ENCODE measurements around the gene CYTH2.

CYTH2 gene

DNA sequence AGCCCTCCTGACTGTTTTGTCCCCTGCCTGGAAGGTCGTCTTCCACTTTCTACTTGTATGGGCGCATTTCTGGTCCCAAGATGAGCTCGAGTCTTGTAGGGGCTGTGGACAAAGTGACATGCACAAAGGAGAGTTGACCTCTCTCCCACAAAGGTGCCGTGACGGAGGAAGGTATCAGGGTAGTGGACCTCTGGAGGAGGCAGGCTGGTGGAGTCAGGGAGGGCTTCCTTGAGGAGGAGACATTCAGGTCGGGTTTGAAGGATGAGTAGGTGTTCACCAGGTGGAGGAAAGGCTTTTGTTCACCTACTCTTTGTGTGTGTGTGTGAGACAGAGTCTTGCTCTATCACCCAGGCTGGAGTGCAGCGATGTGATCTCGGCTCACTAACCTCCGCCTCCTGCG is 1.7 kb downstream of the CYTH2 start:
- H3K9me3 ChIP-seq (replicated peaks; ENCODE audit: insufficient read depth, low read length) = no peaks in the 10 kb centered on the region
- no peak overlapping the region for H3K4me2 ChIP-seq (ENCODE audit: low read depth, low read length)
- peaks cover 19% of the 10 kb centered on the region for H3K79me2 ChIP-seq (ENCODE audit: low read length)

GRCh38 chr19:48471836-48472235 is 2.7 kb downstream of the CYTH2 start:
- H3K4me2 ChIP-seq (ENCODE audit: low read depth, low read length) = no peak overlapping the region
- no peaks in the 10 kb centered on the region for H3K36me3 ChIP-seq (replicated peaks; ENCODE audit: insufficient read depth, low read length)
- H4K20me1 ChIP-seq (ENCODE audit: insufficient read depth, low read length) = no peaks in the 10 kb centered on the region
- H3K79me2 ChIP-seq (ENCODE audit: low read length) = peaks cover 19% of the 10 kb centered on the region
- H3K27ac ChIP-seq (ENCODE audit: low read length) = no peak overlapping the region
- H3K4me1 ChIP-seq (ENCODE audit: low read length) = no peaks in the 10 kb centered on the region
- no peaks in the 10 kb centered on the region for H3K27me3 ChIP-seq (replicated peaks; ENCODE audit: insufficient read depth, low read length)
- H3K9me2 ChIP-seq (replicated peaks; ENCODE audit: insufficient read depth, low read length) = no peaks in the 10 kb centered on the region
- H3K9ac ChIP-seq (ENCODE audit: low read length) = no peak overlapping the region
- no peaks in the 10 kb centered on the region for H3F3A ChIP-seq (ENCODE audit: insufficient read depth, low read length)
- no peak overlapping the region for H3K4me3 ChIP-seq (ENCODE audit: low read length)
- H2AFZ ChIP-seq (ENCODE audit: low read length) = no peak overlapping the region
- H3K9me3 ChIP-seq (replicated peaks; ENCODE audit: insufficient read depth, low read length) = no peaks in the 10 kb centered on the region
- TF ChIP-seq EZH2 (optimal IDR thresholded peaks at IDR 0.05; ENCODE audit: low read depth, low read length) = no peak
- no peak for TF ChIP-seq CTCF (IDR thresholded peaks at IDR 0.05; ENCODE audit: low read length)
- TF ChIP-seq EZH2phosphoT487 (IDR thresholded peaks at IDR 0.05; ENCODE audit: low read length) = no peak
- no peak for DNase-seq

More for the DNA sequence above, 1.7 kb downstream of the CYTH2 start:
- DNase-seq = no peak
- Histone ChIP-seq H4K20me1 (ENCODE audit: insufficient read depth, low read length) (no peaks in the 10 kb centered on the region), H3K27me3 (replicated peaks; ENCODE audit: insufficient read depth, low read length) (no peaks in the 10 kb centered on the region), H3K9me2 (replicated peaks; ENCODE audit: insufficient read depth, low read length) (no peaks in the 10 kb centered on the region), H3K36me3 (replicated peaks; ENCODE audit: insufficient read depth, low read length) (no peaks in the 10 kb centered on the region), H3K27ac (ENCODE audit: low read length) (no peak overlapping the region), H3K4me3 (ENCODE audit: low read length) (no peak overlapping the region), H3F3A (ENCODE audit: insufficient read depth, low read length) (no peaks in the 10 kb centered on the region), H2AFZ (ENCODE audit: low read length) (no peak overlapping the region), H3K4me1 (ENCODE audit: low read length) (no peaks in the 10 kb centered on the region), H3K9ac (ENCODE audit: low read length) (no peak overlapping the region)
- TF ChIP-seq CTCF (IDR thresholded peaks at IDR 0.05; ENCODE audit: low read length) (no peak), EZH2phosphoT487 (IDR thresholded peaks at IDR 0.05; ENCODE audit: low read length) (no peak), EZH2 (optimal IDR thresholded peaks at IDR 0.05; ENCODE audit: low read depth, low read length) (no peak)

DNA sequence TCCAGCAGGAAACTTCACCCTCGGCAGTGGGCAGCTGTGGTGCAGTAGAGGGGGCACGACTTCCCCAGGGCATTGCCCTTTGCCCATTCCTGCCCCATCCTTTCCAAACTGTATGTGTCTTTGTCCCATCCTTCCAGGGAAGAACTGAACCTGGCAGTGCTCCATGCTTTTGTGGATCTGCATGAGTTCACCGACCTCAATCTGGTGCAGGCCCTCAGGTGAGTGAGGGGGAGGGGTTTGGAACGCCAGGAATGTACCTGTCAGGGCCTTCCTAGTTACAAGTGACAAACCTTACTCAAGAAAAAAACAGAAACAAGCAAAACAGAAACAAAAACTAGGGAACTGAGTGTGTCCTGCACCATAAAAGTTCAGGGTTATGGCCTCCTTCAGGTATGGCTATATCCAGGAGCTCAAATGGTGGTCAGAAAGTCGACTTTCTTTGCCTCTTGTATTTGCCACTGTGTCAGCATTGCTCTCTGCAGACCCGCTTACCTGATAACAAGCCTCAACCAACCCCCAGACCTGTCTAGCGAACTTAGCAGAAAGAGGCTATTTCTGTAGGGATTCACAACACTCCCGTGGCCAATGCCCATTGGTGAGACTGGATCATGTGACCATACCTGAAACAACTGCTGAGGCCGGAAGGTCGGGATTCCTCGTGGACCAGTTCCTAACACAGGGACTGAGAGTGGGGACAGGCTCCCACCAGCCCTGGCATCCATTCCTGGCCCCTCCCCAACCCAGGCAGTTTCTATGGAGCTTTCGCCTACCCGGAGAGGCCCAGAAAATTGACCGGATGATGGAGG is 4.2 kb downstream of the CYTH2 start:
- Histone ChIP-seq H3K4me1 (ENCODE audit: low read length) (no peaks in the 10 kb centered on the region), H4K20me1 (ENCODE audit: insufficient read depth, low read length) (no peaks in the 10 kb centered on the region), H3K79me2 (ENCODE audit: low read length) (peaks cover 19% of the 10 kb centered on the region), H2AFZ (ENCODE audit: low read length) (no peak overlapping the region), H3K9me2 (replicated peaks; ENCODE audit: insufficient read depth, low read length) (no peaks in the 10 kb centered on the region), H3K27ac (ENCODE audit: low read length) (no peak overlapping the region), H3K36me3 (replicated peaks; ENCODE audit: insufficient read depth, low read length) (no peaks in the 10 kb centered on the region), H3K9ac (ENCODE audit: low read length) (no peak overlapping the region), H3K4me2 (ENCODE audit: low read depth, low read length) (no peak overlapping the region), H3K4me3 (ENCODE audit: low read length) (no peak overlapping the region), H3K9me3 (replicated peaks; ENCODE audit: insufficient read depth, low read length) (no peaks in the 10 kb centered on the region), H3F3A (ENCODE audit: insufficient read depth, low read length) (no peaks in the 10 kb centered on the region), H3K27me3 (replicated peaks; ENCODE audit: insufficient read depth, low read length) (no peaks in the 10 kb centered on the region)
- TF ChIP-seq EZH2 (optimal IDR thresholded peaks at IDR 0.05; ENCODE audit: low read depth, low read length) (no peak), CTCF (IDR thresholded peaks at IDR 0.05; ENCODE audit: low read length) (no peak), EZH2phosphoT487 (IDR thresholded peaks at IDR 0.05; ENCODE audit: low read length) (no peak)
- no peak for DNase-seq

All from MM.1S (cell line).